ENCODE results near the gene SPATA13.

GRCh38 chr13:24234200-24234915 is 73.8 kb downstream of the SPATA13 start:
- TF ChIP-seq, protein P1, sequence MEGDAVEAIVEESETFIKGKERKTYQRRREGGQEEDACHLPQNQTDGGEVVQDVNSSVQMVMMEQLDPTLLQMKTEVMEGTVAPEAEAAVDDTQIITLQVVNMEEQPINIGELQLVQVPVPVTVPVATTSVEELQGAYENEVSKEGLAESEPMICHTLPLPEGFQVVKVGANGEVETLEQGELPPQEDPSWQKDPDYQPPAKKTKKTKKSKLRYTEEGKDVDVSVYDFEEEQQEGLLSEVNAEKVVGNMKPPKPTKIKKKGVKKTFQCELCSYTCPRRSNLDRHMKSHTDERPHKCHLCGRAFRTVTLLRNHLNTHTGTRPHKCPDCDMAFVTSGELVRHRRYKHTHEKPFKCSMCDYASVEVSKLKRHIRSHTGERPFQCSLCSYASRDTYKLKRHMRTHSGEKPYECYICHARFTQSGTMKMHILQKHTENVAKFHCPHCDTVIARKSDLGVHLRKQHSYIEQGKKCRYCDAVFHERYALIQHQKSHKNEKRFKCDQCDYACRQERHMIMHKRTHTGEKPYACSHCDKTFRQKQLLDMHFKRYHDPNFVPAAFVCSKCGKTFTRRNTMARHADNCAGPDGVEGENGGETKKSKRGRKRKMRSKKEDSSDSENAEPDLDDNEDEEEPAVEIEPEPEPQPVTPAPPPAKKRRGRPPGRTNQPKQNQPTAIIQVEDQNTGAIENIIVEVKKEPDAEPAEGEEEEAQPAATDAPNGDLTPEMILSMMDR (conservative IDR thresholded peaks at IDR 0.05 in 1 of 2, IDR thresholded peaks at IDR 0.05 in 1 of 2; ENCODE audit: low read depth in 1 of 2, low read length in 2 of 2), result no peak
- TF ChIP-seq EZH2 (IDR thresholded peaks at IDR 0.05; ENCODE audit: low read length, missing control alignments), result no peak

Measured in fibroblast of lung (primary cell).